ENCODE measurements around the gene TMEM178B.

- TF ChIP-seq FOXJ3 (CRISPR knock-in tag; IDR thresholded peaks at IDR 0.05) (no peak), EP300 (IDR thresholded peaks at IDR 0.05; ENCODE audit: borderline replicate concordance in 1 of 2, low read depth in 1 of 2, low read length in 1 of 2) (no peak)
Measured at GRCh38 chr7:141200191-141201108, 126.6 kb downstream of the TMEM178B start.

Data from SK-N-SH (cell line).